Endodermal cell (in vitro differentiated cells): ENCODE measurements around the gene TTBK1. TPM values are rescaled to one million over a fixed set of nuclear protein-coding genes. Genes with fewer than 3 reads are reported as not detected.

Experiments
- DNase-seq: peaks from one replicate; pipeline ENCODE4 v3.0.0-alpha.2; 2017
- H3K27ac ChIP-seq: 2 replicates; pipeline ENCODE4 v1.5.1; 2013; ENCODE audit warnings: mild to moderate bottlenecking, low read depth, low read length, moderate library complexity
- H3K27me3 ChIP-seq: 2 replicates; pipeline ENCODE4 v1.6.1; 2013; ENCODE audit warnings: mild to moderate bottlenecking, low read length, moderate library complexity; ENCODE audit not compliant: insufficient read depth, control insufficient read depth, poor library complexity, severe bottlenecking
- H3K36me3 ChIP-seq: 2 replicates; pipeline ENCODE4 v1.7.0; 2013; ENCODE audit warnings: mild to moderate bottlenecking, low read length, moderate library complexity; ENCODE audit not compliant: control insufficient read depth, insufficient read depth
- H3K4me1 ChIP-seq: one replicate; pipeline ENCODE4 v1.7.0; 2013; ENCODE audit warnings: low read length; ENCODE audit not compliant: control insufficient read depth, insufficient read depth
- H3K4me3 ChIP-seq: 2 replicates; pipeline ENCODE4 v1.5.1; 2013; ENCODE audit warnings: mild to moderate bottlenecking, low read length, moderate library complexity
- H3K9ac ChIP-seq: 2 replicates; pipeline ENCODE4 v1.6.1; 2013; ENCODE audit warnings: mild to moderate bottlenecking, low read length, moderate library complexity; ENCODE audit not compliant: poor library complexity, severe bottlenecking; ENCODE audit errors: extremely low read depth
- H3K9me3 ChIP-seq: 2 replicates; pipeline ENCODE4 v1.6.1; 2013; ENCODE audit warnings: mild to moderate bottlenecking, low read length, moderate library complexity; ENCODE audit not compliant: control insufficient read depth
- H3K27ac Mint-ChIP-seq: 2 replicates; pipeline ENCODE4 v1.8.0; 2020; ENCODE audit warnings: mixed read lengths
- H3K27me3 Mint-ChIP-seq: 2 replicates; pipeline ENCODE4 v1.8.0; 2021; ENCODE audit warnings: mild to moderate bottlenecking, mixed read lengths; ENCODE audit not compliant: insufficient read depth
- H3K36me3 Mint-ChIP-seq: 2 replicates; pipeline ENCODE4 v1.8.0; 2020; ENCODE audit warnings: low read depth, mixed read lengths
- H3K4me1 Mint-ChIP-seq: 2 replicates; pipeline ENCODE4 v1.8.0; 2020; ENCODE audit warnings: mixed read lengths
- H3K4me3 Mint-ChIP-seq: 2 replicates; pipeline ENCODE4 v1.8.0; 2020; ENCODE audit warnings: mild to moderate bottlenecking, moderate library complexity, mixed read lengths
- H3K9me3 Mint-ChIP-seq: 2 replicates; pipeline ENCODE4 v1.8.0; 2020; ENCODE audit warnings: mild to moderate bottlenecking, mixed read lengths
- WGBS, 2 experiments: methylation state at CpG; one replicate each; pipeline versions ENCODE4 v1.1.5 to v1.1.7; 2013; ENCODE audit warnings: missing lambda C conversion rate in 2 of 2, mixed read lengths in 1 of 2; ENCODE audit not compliant: insufficient coverage in 1 of 2, insufficient read length in 1 of 2; 5-methylcytosine and 5-hydroxymethylcytosine counted together
- total RNA-seq, 2 donors: library from RNA; stranded (reverse); fragmentation: NEBNext Ultra II Directional in 1 of 2; extraction: Animal tissue kit (Norgen Biotek cat#: 25700) in 1 of 2; gene quantifications; 2 replicates in 1 of 2; 3 replicates in 1 of 2; pipeline ENCODE4 v1.2.1, GENCODE V29; 2021
- TF ChIP-seq, protein P1 (sequence below): fragments of 200-600 bp; sonication (generic); conservative IDR thresholded peaks from 2 replicates; pipeline ENCODE4 v1.5.0; 2021; ENCODE audit warnings: antibody characterized with exemption, mild to moderate bottlenecking

TTBK1 gene
- total RNA-seq, 2 donors from 2014 or later: 0.62 TPM

- no peaks in the 10 kb centered on the region for H3K4me1 ChIP-seq
- no peaks in the 10 kb centered on the region for H3K9me3 ChIP-seq
- no peak overlapping the region for H3K27ac ChIP-seq
- TF ChIP-seq, protein P1, sequence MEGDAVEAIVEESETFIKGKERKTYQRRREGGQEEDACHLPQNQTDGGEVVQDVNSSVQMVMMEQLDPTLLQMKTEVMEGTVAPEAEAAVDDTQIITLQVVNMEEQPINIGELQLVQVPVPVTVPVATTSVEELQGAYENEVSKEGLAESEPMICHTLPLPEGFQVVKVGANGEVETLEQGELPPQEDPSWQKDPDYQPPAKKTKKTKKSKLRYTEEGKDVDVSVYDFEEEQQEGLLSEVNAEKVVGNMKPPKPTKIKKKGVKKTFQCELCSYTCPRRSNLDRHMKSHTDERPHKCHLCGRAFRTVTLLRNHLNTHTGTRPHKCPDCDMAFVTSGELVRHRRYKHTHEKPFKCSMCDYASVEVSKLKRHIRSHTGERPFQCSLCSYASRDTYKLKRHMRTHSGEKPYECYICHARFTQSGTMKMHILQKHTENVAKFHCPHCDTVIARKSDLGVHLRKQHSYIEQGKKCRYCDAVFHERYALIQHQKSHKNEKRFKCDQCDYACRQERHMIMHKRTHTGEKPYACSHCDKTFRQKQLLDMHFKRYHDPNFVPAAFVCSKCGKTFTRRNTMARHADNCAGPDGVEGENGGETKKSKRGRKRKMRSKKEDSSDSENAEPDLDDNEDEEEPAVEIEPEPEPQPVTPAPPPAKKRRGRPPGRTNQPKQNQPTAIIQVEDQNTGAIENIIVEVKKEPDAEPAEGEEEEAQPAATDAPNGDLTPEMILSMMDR: no peak
- H3K27me3 ChIP-seq: no peaks in the 10 kb centered on the region
- peaks cover 2% of the 10 kb centered on the region for H3K9me3 Mint-ChIP-seq
- H3K36me3 ChIP-seq: no peaks in the 10 kb centered on the region
- no peak overlapping the region for H3K9ac ChIP-seq
- WGBS, 2 experiments: 83% methylated on average over 1 of the region's 2 CpGs; no CpG with 5 or more reads in 1 of the 2 experiments
- no peak for DNase-seq
- no peaks in the 10 kb centered on the region for H3K27me3 Mint-ChIP-seq
- no peak overlapping the region for H3K4me3 Mint-ChIP-seq
- H3K36me3 Mint-ChIP-seq: no peaks in the 10 kb centered on the region
- no peak overlapping the region for H3K4me3 ChIP-seq
- H3K4me1 Mint-ChIP-seq: peaks cover 9% of the 10 kb centered on the region
- H3K27ac Mint-ChIP-seq: no peak overlapping the region
Observed at GRCh38 chr6:43318011-43318410, 74.7 kb downstream of the TTBK1 start.

- no peak for DNase-seq
- Histone ChIP-seq H3K9ac (no peak overlapping the region), H3K27me3 (no peaks in the 10 kb centered on the region), H3K4me3 (no peak overlapping the region), H3K36me3 (no peaks in the 10 kb centered on the region), H3K27ac (no peak overlapping the region), H3K9me3 (no peaks in the 10 kb centered on the region), H3K4me1 (no peaks in the 10 kb centered on the region)
- Mint-ChIP-seq H3K36me3 (no peaks in the 10 kb centered on the region), H3K9me3 (no peaks in the 10 kb centered on the region), H3K4me1 (peaks cover 7% of the 10 kb centered on the region), H3K27ac (no peak overlapping the region), H3K27me3 (no peaks in the 10 kb centered on the region), H3K4me3 (no peak overlapping the region)
- TF ChIP-seq, protein P1: no peak
- 93% methylated on average over 1 of the region's 1 CpG; no CpG with 5 or more reads in 1 of the 2 experiments for WGBS, 2 experiments
Observed at GRCh38 chr6:43325876-43326275, 82.6 kb downstream of the TTBK1 start.

DNA sequence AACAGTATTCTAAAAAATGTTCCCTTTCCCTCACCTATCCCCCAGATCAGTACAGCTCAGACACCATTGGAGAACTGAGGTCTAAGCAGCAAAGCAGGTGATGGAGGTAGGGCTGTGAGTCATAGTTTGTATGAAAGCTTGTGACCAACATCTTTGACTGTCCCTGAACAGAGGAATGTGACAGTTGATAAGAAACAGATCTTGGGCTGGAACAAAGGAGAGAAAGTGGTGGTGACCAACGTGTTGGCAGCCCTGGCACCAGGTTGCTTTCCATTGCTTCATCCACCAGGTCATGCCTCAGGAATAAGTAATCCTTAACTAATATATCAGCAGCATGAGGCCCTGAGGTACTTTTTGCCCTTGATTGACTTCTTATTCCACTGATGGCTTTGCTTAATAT, 85.2 kb downstream of the TTBK1 start:
- no peak overlapping the region for H3K9ac ChIP-seq
- no peak overlapping the region for H3K4me3 Mint-ChIP-seq
- no peaks in the 10 kb centered on the region for H3K4me1 ChIP-seq
- no peaks in the 10 kb centered on the region for H3K36me3 Mint-ChIP-seq
- no peak overlapping the region for H3K4me3 ChIP-seq
- H3K36me3 ChIP-seq: no peaks in the 10 kb centered on the region
- H3K9me3 ChIP-seq: no peaks in the 10 kb centered on the region
- H3K27ac Mint-ChIP-seq: no peak overlapping the region
- no peaks in the 10 kb centered on the region for H3K9me3 Mint-ChIP-seq
- H3K27me3 Mint-ChIP-seq: no peaks in the 10 kb centered on the region
- H3K27ac ChIP-seq: no peak overlapping the region
- 48 to 60% methylated on average over 1 of the region's 1 CpG for WGBS, 2 experiments
- H3K4me1 Mint-ChIP-seq: peaks cover 5% of the 10 kb centered on the region
- DNase-seq: no peak
- H3K27me3 ChIP-seq: no peaks in the 10 kb centered on the region
- TF ChIP-seq, protein P1: no peak
